Neural cell (in vitro differentiated cells): ENCODE measurements around the gene ADAMTS15.

Source experiments
- EP300 ChIP-seq: fragments of 450-650 bp; conservative IDR thresholded peaks from 2 replicates; pipeline ENCODE4 v1.6.1; 2014; ENCODE audit warnings: antibody characterized with exemption, mild to moderate bottlenecking, moderate library complexity; ENCODE audit not compliant: poor library complexity, severe bottlenecking
- REST ChIP-seq: IDR thresholded peaks from 2 replicates; pipeline ENCODE4 v1.6.1; 2012; ENCODE audit warnings: borderline replicate concordance

DNA sequence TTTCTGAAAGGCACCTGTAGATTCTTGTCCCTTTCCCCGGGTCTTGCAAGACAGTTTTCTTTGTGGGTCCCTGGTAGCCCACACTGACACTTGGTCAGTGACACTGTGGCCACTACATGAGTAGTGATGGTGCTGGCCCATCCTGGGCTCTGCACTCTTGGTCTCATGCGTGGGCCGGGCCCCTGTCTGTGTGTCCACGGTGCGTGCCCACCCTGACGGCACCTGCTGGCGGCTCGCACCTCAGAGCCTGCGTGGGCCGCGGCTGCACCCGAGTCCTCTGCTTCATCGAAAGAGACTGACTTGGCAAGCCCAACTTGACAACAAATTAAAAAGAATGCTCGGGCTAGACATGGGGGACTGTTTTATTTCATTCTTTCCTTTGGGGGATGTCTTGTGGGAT, 37.5 kb downstream of the ADAMTS15 start:
- TF ChIP-seq REST (no peak), EP300 (no peak)
